Smooth muscle cell of the brain vasculature (primary cell): Measurements from ENCODE around the gene SVEP1.
"Not testable (repeated sequence)": the region's sequence is repeated elsewhere in the genome, so short reads cannot be mapped to it uniquely, and the experiment has no call there.

ENCODE experiments used
- DNase-seq: peaks from one replicate; pipeline ENCODE4 v3.0.0-alpha.2; 2012; ENCODE audit warnings: low read depth, low spot score

Gene SVEP1

DNA sequence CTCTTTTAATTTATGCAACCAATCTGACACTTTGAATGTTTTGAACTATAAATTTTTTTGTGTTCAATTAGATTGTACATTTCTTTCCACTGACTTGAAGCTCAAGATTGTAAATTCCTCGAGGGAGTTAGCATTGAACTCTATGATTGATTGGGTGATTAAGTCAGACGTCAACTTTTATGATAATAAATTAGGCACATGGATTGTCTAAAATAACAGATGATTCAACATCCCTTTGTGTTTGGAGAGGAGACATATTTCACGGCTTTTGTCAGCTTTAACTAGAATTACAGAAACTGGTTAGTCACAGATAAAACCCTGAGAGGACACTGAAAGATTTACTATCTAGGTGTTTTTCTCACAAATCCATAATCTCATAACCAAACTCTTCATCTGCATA is 209.2 kb downstream of the SVEP1 start:
- no peak for DNase-seq

DNA sequence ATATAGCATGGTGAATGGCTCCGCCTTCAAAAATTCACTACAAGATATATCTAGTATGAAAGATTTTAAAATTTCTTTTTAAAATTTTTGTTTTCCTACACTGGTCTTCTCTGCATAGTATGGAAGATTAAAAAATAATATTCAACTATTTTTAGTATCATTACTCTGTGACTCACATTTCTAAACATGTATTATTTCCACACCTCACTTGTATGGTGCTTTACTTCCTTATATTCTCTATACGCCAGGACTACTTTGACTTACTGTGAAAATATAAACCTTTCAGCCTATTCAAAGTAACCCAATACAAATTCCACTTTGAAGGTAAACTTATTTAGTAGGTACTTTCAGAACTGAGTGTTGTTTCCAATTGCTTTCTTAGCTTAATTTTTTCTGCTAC is 215.1 kb downstream of the SVEP1 start:
- no peak for DNase-seq

- DNase-seq, result not testable (repeated sequence)
These were observed 220.5 kb downstream of the SVEP1 start for GRCh38 chr9:110358992-110359391.

DNA sequence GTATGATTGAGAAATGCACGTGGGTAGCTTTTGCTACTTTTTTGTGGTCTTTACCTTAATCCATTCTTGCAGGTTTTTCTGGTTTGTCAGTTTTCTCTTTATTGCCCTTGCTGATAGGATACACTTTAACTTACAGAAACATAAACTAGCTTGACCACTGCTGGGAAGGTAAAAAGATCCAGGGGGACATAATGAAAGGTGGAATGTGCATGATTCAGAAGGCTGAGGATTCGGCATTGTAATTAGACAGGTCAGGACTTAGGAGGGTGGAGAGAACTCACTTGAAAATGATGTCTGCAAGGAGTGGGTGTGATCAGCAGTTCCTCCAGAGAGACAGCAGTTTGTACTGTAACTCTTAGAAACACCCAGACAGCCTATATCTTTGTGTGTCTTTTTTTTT is 222.0 kb downstream of the SVEP1 start:
- no peak for DNase-seq

DNA sequence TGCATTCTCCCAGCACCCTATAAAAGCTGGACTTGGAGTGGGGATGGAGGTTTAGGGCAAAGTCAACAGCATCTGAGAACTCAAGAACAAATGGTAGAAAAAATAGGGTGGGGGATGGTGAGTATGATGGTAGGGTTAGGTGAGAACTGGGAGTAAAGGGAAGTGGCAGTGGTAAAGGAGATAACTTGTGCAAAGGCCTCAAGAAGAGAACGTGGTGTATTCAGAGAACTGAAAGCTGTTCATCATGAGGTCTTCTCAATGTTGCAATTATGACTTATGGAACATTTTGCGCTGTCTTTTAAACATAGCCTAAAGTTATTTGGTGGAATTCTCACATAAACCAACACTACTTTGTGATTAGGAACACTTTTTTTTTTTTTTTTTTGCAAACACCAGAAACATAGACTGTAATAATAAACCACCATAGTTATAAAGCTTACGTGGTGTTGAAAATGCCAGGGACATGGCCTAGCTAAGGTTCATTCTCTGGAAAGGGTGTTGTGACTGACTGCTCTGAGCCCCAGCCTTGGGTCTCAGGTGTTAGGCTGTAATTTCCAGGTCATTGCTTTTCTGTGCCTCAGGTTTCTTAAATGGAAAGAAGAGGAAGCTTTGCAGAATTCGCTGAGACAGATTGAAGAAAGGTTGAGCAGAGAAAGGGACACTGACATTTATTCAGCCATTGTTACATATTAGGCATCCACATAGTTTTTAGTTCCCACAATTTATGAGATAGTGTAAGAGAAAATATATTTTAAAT is 222.7 kb downstream of the SVEP1 start:
- no peak for DNase-seq

GRCh38 chr9:110355911-110356310 is 223.6 kb downstream of the SVEP1 start:
- no peak for DNase-seq

- peak; percentile 17 for DNase-seq
These were observed 228.5 kb downstream of the SVEP1 start for GRCh38 chr9:110351009-110351467.

DNA sequence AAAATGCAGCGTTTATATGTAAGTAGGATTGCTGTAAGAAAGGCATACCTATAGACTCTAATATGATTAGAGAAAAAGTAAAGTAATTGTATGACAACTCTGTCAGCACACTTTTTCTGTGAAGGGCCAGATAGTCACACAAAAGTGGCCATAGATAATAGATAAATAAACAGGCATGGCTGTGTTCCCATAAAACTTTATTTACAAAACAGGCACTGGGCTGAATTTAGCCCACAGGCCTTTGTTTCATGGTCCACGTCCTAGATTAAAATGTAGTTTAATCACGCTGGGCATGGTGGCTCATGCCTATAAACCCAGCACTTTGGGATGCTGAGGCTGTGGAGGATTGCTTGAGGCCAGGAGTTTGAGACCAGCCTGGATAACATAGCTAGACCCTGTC is 233.2 kb downstream of the SVEP1 start:
- no peak for DNase-seq

- no peak for DNase-seq
These were observed 234.7 kb downstream of the SVEP1 start for GRCh38 chr9:110344821-110345220.

DNA sequence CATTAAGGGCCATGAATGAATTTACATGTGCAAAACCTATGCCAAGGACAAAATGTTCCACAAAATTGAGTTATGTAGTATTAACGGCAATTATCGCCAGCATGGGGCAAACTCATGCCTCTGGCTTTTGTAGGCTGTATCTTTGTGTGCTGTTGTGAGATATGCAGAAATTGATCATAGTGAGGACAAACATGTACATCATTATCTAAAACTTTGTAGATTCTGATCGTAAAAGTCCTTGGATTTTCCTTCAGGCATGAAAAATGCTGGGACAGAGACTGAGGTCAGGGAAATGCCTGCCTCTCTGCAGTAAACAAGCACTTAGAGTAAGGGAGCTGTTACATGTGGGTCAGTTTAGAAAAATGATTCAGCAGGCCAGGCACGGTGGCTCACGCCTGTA is 236.0 kb downstream of the SVEP1 start:
- no peak for DNase-seq

- DNase-seq, result no peak
These were observed 239.2 kb downstream of the SVEP1 start for GRCh38 chr9:110340306-110340705.

DNA sequence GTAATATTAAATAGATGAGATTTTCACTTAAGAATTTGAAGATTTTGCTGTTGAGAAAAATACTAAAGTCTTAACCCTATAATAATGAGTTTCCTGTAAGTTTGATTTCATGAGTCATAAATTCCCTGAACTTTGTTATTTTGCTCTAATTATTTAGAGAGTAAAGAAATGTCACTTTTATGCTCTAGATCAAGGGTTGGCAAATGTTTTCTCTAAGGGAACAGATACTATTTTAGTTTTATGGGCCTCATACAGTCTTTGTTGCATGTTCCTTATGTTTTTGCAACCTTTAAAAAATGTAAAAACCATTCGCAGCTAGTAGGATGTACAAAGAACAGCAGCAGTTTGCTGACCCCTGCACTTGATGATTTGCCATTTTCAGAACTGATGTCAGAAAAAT is 241.4 kb downstream of the SVEP1 start:
- no peak for DNase-seq

GRCh38 chr9:110337727-110338126 is 241.8 kb downstream of the SVEP1 start, which contains the start of gene TXNDC8:
TSS of gene TXNDC8 (minus strand) at chr9:110337863.
- DNase-seq, result no peak

DNA sequence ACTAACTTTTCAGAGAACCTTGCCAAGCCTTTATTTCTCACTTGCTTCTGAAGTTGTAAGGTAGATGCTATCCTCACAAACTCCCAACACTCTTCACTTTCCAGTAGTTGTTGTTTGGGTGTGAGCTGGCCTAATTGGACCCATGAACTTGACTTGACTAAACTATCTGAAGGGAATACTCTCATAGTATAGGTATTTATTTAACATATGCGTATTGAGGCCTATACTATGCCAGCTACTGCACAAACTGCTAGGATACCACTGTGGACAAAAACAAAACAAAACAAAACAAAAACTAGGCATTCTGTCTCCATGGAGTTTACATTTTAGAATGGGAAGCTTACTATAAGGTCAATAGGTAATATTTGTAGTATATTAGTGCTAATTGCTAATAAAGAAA is 243.2 kb downstream of the SVEP1 start:
- no peak for DNase-seq

DNA sequence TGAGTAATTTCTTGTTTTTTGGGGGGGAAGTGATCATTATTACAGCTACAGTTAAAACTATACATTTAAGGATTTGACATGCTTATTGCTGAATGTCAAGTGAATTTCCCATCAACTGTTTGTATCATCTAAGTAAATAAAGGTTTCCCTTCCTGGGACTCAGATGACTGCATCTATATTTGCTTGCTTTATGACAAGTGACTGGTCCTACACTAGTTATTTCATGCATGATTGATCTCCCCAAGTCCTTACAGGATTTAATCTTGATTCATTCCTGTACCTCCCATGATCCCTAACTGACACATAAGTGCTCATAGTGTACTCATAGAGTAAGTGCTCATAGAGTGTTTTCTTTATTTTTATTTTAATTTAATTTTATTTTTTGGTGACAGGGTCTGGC is 244.7 kb downstream of the SVEP1 start:
- no peak for DNase-seq

- no peak for DNase-seq
These were observed 245.4 kb downstream of the SVEP1 start for GRCh38 chr9:110334183-110334582.

GRCh38 chr9:110332766-110333165 is 246.8 kb downstream of the SVEP1 start:
- DNase-seq, result no peak

DNA sequence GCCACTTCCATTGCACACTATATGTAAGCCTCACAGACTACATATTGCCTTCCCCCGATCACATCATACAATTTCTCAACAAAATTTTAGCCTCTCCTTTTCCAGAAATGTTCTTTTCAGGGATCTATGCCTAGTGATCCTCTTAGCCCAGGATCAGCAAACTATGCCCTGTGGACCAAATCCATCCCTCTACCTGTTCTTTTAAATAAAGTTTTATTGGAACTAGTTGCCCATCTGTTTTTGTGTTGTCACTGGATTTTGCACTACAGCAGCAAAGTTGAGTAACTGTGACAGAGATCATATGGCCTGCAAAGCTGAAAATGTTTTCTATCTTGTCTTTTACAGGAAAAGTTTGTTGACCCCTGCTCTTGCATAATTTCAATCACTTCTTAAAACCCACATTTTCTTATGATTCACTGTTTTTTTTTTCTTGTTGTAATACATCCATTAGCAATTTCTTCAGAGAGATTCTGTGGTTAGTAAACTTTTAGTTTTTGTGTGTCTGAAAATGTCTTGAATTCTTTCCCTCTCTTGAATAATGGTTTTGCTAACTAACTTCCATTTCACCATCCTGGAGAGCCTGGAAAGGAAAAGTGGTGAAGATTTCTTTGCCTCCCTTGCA is 248.9 kb downstream of the SVEP1 start:
- no peak for DNase-seq

DNA sequence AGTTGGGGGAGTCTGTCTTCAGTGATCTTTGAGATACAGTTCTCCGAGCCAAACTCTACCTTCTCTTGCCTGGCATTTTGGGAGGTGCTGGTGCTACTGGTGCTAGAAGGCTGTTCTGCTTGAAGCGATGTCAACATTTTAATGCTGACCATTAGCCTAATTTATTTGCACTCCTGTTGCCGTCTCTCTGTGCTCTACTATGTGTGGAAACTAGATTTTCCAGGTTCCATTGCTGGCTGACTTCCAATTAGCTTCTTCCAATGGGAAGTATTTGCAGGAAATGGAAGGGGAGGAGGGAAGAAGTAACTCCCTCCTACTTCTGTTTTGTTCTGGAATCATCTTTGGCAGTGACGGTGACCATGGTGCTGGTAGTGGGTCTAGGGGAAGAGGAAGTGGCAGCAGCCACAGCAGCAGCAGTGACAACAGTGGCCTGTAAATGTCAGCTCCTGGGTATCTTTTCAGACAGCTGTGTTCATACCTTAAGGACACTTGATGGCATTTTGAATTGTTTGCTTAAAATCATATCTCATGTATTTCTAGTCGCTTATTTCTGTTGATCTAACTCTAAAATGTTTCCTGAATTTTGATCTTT is 249.8 kb downstream of the SVEP1 start:
- no peak for DNase-seq

- DNase-seq, result no peak
These were observed 250.8 kb downstream of the SVEP1 start for GRCh38 chr9:110328763-110329162.

DNA sequence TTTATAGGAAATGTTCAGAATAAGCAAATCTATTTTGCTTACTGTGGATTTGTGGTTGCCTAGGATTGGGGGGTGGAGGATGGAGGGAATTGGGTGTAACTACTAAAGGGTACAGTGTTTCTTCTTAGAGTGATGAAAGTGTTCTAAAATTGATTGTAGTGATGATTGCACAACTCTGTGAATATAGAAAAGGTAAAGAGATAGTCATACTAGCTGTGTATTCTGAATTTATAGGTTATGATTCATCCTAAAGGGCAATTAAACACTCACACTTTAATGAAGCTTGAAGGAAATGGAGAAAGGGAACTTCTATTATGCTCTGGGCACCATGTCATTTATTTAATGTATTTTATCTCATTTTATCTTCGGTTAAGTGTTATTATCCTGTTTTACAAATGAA is 251.8 kb downstream of the SVEP1 start:
- DNase-seq, result no peak

- no peak for DNase-seq
These were observed 255.7 kb downstream of the SVEP1 start for GRCh38 chr9:110323818-110324217.
